IPS-20b (cell line): Measurements from ENCODE around the gene WDR31.

ENCODE experiments used
- H3K27ac ChIP-seq: one replicate; pipeline ENCODE4 v1.5.1; 2013; ENCODE audit warnings: low read length
- H3K27me3 ChIP-seq: 2 replicates; pipeline ENCODE4 v1.6.1; 2013; ENCODE audit warnings: mild to moderate bottlenecking, low read length, inconsistent platforms; ENCODE audit not compliant: insufficient read depth
- H3K36me3 ChIP-seq: 2 replicates; pipeline ENCODE4 v1.6.1; 2013; ENCODE audit warnings: low read depth, mild to moderate bottlenecking, inconsistent platforms, low read length, moderate library complexity; ENCODE audit not compliant: insufficient read depth
- H3K4me1 ChIP-seq: 2 replicates; pipeline ENCODE4 v1.6.1; 2013; ENCODE audit warnings: mild to moderate bottlenecking, control low read depth, inconsistent platforms, low read length, moderate library complexity; ENCODE audit not compliant: insufficient read depth
- H3K4me3 ChIP-seq: 2 replicates; pipeline ENCODE4 v1.5.1; 2013; ENCODE audit warnings: mild to moderate bottlenecking, low read length, inconsistent platforms
- H3K9ac ChIP-seq: 2 replicates; pipeline ENCODE4 v1.6.1; 2013; ENCODE audit warnings: low read depth, mild to moderate bottlenecking, inconsistent platforms, low read length, moderate library complexity
- H3K9me3 ChIP-seq: 2 replicates; pipeline ENCODE4 v1.6.1; 2013; ENCODE audit warnings: mild to moderate bottlenecking, low read depth, low read length, inconsistent platforms; ENCODE audit not compliant: insufficient read depth

The WDR31 gene

GRCh38 chr9:113364951-113365350 lies 24.9 kb upstream of the WDR31 start:
- H3K9ac ChIP-seq = no peak overlapping the region
- no peaks in the 10 kb centered on the region for H3K27me3 ChIP-seq
- H3K36me3 ChIP-seq = no peaks in the 10 kb centered on the region
- no peaks in the 10 kb centered on the region for H3K9me3 ChIP-seq
- no peaks in the 10 kb centered on the region for H3K4me1 ChIP-seq
- no peak overlapping the region for H3K4me3 ChIP-seq
- H3K27ac ChIP-seq = no peak overlapping the region

- Histone ChIP-seq H3K36me3 (no peaks in the 10 kb centered on the region), H3K27ac (no peak overlapping the region), H3K9me3 (no peaks in the 10 kb centered on the region), H3K4me1 (no peaks in the 10 kb centered on the region), H3K4me3 (no peak overlapping the region), H3K9ac (no peak overlapping the region), H3K27me3 (no peaks in the 10 kb centered on the region)
Measured at GRCh38 chr9:113363336-113363735, 23.3 kb upstream of the WDR31 start.

- Histone ChIP-seq H3K9ac (no peak overlapping the region), H3K36me3 (no peaks in the 10 kb centered on the region), H3K27ac (no peak overlapping the region), H3K27me3 (no peaks in the 10 kb centered on the region), H3K9me3 (no peaks in the 10 kb centered on the region), H3K4me1 (no peaks in the 10 kb centered on the region), H3K4me3 (no peak overlapping the region)
Measured at GRCh38 chr9:113361304-113362018, 21.4 kb upstream of the WDR31 start.

GRCh38 chr9:113360242-113360842 lies 20.3 kb upstream of the WDR31 start:
- no peak overlapping the region for H3K9ac ChIP-seq
- no peaks in the 10 kb centered on the region for H3K36me3 ChIP-seq
- no peak overlapping the region for H3K4me3 ChIP-seq
- H3K27ac ChIP-seq = no peak overlapping the region
- no peaks in the 10 kb centered on the region for H3K27me3 ChIP-seq
- no peaks in the 10 kb centered on the region for H3K9me3 ChIP-seq
- no peaks in the 10 kb centered on the region for H3K4me1 ChIP-seq

GRCh38 chr9:113359385-113359784 lies 19.3 kb upstream of the WDR31 start:
- H3K27ac ChIP-seq = no peak overlapping the region
- H3K27me3 ChIP-seq = no peaks in the 10 kb centered on the region
- H3K4me3 ChIP-seq = no peak overlapping the region

GRCh38 chr9:113356686-113357292 lies 16.7 kb upstream of the WDR31 start:
- no peaks in the 10 kb centered on the region for H3K36me3 ChIP-seq
- H3K4me1 ChIP-seq = no peaks in the 10 kb centered on the region
- no peak overlapping the region for H3K9ac ChIP-seq
- H3K27ac ChIP-seq = no peak overlapping the region
- peaks cover 7% of the 10 kb centered on the region for H3K27me3 ChIP-seq
- H3K4me3 ChIP-seq = no peak overlapping the region
- H3K9me3 ChIP-seq = no peaks in the 10 kb centered on the region

More at GRCh38 chr9:113359385-113359784, 19.3 kb upstream of the WDR31 start:
- H3K4me1 ChIP-seq = no peaks in the 10 kb centered on the region
- H3K9me3 ChIP-seq = no peaks in the 10 kb centered on the region
- H3K36me3 ChIP-seq = no peaks in the 10 kb centered on the region
- no peak overlapping the region for H3K9ac ChIP-seq

- Histone ChIP-seq H3K36me3 (no peaks in the 10 kb centered on the region), H3K27ac (no peak overlapping the region), H3K4me3 (no peak overlapping the region), H3K27me3 (peaks cover 21% of the 10 kb centered on the region), H3K9ac (no peak overlapping the region), H3K9me3 (no peaks in the 10 kb centered on the region), H3K4me1 (peaks cover 7% of the 10 kb centered on the region; the same call in 1 of the 2 replicates)
Measured at GRCh38 chr9:113355040-113355596, 15.0 kb upstream of the WDR31 start.

GRCh38 chr9:113352411-113352810 lies 12.3 kb upstream of the WDR31 start:
- Histone ChIP-seq H3K36me3 (no peaks in the 10 kb centered on the region), H3K4me3 (no peak overlapping the region), H3K9ac (no peak overlapping the region), H3K9me3 (no peaks in the 10 kb centered on the region), H3K4me1 (peaks cover 8% of the 10 kb centered on the region; the same call in 1 of the 2 replicates), H3K27me3 (peaks cover 45% of the 10 kb centered on the region), H3K27ac (no peak overlapping the region)

GRCh38 chr9:113352006-113352405 lies 11.9 kb upstream of the WDR31 start:
- Histone ChIP-seq H3K4me1 (peaks cover 8% of the 10 kb centered on the region; the same call in 1 of the 2 replicates), H3K27ac (no peak overlapping the region), H3K9me3 (no peaks in the 10 kb centered on the region), H3K9ac (no peak overlapping the region), H3K27me3 (peaks cover 49% of the 10 kb centered on the region), H3K4me3 (no peak overlapping the region), H3K36me3 (no peaks in the 10 kb centered on the region)

GRCh38 chr9:113350937-113351336 lies 10.9 kb upstream of the WDR31 start:
- H3K27me3 ChIP-seq = peaks cover 49% of the 10 kb centered on the region
- no peak overlapping the region for H3K27ac ChIP-seq
- H3K9ac ChIP-seq = no peak overlapping the region
- no peaks in the 10 kb centered on the region for H3K36me3 ChIP-seq
- no peaks in the 10 kb centered on the region for H3K9me3 ChIP-seq
- H3K4me3 ChIP-seq = no peak overlapping the region
- peaks cover 8% of the 10 kb centered on the region; the same call in 1 of the 2 replicates for H3K4me1 ChIP-seq

- Histone ChIP-seq H3K27ac (no peak overlapping the region), H3K4me1 (peaks cover 8% of the 10 kb centered on the region; the same call in 1 of the 2 replicates), H3K36me3 (no peaks in the 10 kb centered on the region), H3K27me3 (peaks cover 49% of the 10 kb centered on the region), H3K9me3 (no peaks in the 10 kb centered on the region), H3K9ac (no peak overlapping the region), H3K4me3 (peak overlapping the region; percentile 59)
Measured at GRCh38 chr9:113350107-113350661, 10.1 kb upstream of the WDR31 start.
